SH-SY5Y (cell line): Measurements from ENCODE around the gene AATK.

Experiments used
- GATA2 ChIP-seq: IDR thresholded peaks from 2 replicates; pipeline ENCODE4 v1.6.1; 2011; ENCODE audit warnings: mild to moderate bottlenecking, low read depth, low read length
- GATA3 ChIP-seq: IDR thresholded peaks from 2 replicates; pipeline ENCODE4 v1.6.1; 2011; ENCODE audit warnings: low read depth, mild to moderate bottlenecking, low read length, moderate library complexity

DNA sequence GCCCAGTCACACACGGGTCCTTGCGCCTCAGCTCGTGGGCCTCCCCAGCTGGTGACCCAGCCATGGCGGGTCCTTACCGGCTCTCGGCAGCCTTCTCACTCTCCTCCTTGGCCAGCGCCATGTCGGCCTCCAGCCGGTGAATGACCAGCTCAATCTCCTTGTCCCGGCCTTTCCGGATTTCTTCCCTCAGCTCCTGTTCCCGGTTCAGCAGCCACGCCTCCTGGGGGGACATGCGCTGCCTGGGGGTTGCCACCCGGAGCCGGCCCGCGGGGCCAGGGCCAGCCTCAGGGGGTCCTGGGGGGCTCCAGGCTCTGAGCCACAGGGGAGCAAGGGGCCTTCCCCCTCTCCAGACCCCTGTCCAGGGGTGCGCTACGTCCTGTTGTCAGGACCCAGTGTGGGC lies 25.1 kb upstream of the AATK start:
- TF ChIP-seq GATA2 (no peak), GATA3 (no peak)
